Posterior cingulate gyrus (tissue), 11 donors: ENCODE data around the gene CCDC192.

Experiments
- DNase-seq, 10 donors: peaks; one replicate each; pipeline versions ENCODE4 v3.0.0 to v3.0.0-alpha.2; 2020 to 2021; ENCODE audit warnings: mixed read lengths in 3 of 10
- intact Hi-C: fragments of 100-400 bp; cut with DNase I; formaldehyde crosslinking; loops from one replicate; pipeline ENCODE4 v1.15.1; 2023

Gene CCDC192

DNA sequence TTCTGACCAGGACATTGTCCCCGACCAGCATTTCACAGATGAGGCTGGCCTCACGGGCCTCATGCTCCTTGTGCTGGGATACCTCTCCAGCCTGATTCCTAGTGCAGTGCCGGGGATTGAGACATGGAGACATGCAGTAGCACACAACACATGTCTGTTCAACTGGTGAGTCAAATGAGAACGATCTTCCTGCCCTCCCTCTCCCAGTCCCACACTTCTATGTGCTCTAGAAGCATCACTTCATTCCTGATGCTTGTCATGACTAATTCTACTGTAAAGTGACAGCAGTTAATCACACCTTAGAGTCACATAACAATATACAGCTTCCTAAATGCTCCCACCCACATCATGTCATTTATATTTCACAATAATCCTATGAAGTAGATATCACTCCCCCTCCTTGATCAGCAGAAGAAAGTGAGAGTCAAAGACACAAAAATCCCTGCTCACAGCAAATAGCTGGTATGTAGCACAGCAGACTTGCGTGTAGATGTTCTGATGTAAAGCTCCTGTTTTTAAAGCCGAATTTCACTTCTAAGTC lies 101.8 kb downstream of the CCDC192 start:
- intact Hi-C loops = no loop called here
- DNase-seq = no peak

DNA sequence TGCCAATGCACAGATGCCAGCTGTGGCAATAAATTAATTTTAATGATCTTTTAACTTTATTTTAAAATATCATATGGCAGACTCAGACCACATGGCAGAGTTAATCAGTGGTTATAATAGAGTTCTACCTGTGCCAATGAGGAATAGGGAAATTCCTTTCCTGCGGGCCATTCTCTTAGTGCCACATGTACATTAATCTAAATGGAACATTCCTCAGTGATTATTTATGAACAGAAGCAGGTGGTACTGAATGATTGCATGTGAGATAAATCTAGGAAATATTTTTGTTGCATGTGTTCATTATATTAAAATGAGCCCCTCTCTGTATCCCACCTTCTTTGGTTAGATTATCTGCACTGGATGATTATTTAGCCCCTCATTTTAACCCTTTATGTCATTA lies 102.3 kb downstream of the CCDC192 start:
- intact Hi-C loops = no loop called here
- DNase-seq = no peak

DNA sequence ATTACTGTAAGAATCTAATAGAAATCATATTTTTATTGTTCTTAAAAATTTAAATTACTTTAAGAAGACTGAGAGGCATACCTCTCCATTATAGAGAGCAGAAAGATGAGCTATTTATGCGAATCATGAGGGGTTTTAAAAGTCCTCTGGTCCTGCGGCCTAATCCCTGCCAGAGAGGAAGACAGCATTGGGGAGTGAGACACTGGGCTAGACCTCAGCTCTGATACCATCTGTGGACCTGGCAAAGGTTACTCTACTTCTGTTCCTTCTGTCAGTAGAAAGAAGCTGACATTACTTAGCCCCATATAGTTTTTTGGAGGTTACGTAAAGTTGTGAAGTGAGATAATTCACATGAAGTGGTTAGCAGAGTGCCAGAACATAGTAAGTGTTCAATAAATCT lies 103.6 kb downstream of the CCDC192 start:
- intact Hi-C loops = no loop called here

DNA sequence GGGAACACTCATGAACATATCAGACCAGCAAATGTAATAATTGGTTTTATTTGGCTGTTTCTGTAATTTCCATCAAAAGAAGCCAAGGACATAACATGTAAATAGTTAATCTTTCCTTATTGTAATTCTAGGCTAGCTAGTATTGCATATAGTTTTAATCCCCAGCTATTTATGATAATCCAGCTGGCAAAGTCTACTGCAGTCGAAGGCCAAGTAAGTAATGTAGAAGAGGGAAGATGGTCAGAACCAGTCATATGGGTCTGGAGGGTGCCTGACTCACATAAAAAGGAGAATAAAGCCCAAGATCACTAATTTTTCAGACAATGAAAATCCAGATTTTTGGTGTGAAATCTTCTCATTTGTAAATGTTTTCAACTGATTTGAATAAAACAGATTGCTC lies 106.3 kb downstream of the CCDC192 start:
- intact Hi-C loops = no loop called here
- no peak for DNase-seq

More for the DNA sequence above, 103.6 kb downstream of the CCDC192 start:
- DNase-seq = no peak

DNA sequence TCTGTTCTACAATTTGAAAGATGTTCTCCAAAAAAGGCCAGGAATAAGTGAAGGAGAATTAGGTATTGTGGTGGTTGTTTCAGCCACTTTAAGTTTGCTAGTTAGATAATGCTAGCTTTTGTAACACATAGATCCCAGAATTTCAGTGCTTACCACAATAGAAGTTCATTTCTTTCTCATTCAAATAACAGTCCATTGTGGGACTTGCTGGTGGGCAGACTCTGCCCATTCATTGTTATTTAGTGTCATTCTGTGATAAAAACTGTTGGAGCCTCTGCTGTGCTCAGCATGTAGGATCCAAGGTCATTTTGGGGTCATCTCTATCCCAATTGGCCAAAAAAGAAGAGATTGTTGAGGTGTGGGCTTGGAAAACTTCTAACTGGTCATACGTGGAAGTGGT lies 106.8 kb downstream of the CCDC192 start:
- no peak for DNase-seq
- intact Hi-C loops = no loop called here

DNA sequence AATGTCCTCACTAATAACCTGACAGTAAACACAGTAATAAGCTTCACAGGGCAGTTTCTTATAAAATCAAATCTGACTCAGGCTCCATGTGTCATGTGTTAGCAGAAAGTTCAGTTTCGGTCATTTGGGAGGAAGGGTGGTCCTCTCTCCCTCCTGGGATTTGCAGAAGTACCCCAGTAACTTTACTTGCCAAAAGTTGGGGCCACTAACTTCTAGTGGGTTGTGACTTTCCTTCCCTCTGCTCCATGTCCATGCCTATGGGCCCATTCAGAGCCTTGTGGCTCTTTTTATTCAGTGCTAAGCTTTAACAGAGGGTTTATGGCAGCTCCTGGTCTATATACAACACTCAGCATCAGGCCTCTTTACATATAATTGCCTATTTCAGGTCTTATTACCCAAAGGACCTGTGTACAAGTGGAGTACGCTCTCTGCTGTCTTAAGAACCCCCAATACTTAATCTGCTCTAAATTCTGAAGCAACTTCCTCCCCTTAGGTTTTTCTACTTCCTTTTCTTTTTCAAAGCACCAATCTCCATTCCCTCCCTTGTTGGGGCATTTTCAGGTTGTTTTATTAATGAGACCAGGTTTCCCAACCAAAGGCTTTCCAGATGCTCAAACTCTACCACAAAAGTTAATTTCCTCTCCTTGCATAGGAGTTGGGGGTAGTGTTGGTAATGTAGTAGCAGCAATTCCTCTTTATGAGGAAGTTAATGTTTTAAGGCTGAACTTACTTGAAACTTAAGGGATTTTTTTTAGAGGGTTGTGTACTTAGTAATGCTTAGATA lies 107.7 kb downstream of the CCDC192 start:
- intact Hi-C loops = no loop called here
- DNase-seq = no peak

DNA sequence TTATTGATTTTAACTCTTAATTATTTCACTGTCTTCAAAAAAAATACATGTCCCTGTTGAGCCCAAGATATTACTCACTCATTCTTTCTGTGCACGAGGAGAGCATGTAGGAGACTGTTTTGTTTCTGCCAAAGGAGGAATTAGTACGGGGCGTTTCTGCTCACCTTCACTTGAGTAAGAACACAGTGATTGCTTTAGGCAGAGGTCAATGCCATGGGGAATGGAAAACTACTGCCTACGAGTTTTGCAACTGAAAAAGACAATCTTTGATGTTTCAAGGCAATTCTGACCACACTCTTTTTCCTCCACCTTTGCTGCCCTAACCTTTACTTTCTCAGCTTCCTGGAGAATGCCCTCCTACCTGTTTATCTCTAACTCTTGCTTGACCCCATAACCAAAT lies 109.4 kb downstream of the CCDC192 start:
- no peak for DNase-seq
- intact Hi-C loops = no loop called here

DNA sequence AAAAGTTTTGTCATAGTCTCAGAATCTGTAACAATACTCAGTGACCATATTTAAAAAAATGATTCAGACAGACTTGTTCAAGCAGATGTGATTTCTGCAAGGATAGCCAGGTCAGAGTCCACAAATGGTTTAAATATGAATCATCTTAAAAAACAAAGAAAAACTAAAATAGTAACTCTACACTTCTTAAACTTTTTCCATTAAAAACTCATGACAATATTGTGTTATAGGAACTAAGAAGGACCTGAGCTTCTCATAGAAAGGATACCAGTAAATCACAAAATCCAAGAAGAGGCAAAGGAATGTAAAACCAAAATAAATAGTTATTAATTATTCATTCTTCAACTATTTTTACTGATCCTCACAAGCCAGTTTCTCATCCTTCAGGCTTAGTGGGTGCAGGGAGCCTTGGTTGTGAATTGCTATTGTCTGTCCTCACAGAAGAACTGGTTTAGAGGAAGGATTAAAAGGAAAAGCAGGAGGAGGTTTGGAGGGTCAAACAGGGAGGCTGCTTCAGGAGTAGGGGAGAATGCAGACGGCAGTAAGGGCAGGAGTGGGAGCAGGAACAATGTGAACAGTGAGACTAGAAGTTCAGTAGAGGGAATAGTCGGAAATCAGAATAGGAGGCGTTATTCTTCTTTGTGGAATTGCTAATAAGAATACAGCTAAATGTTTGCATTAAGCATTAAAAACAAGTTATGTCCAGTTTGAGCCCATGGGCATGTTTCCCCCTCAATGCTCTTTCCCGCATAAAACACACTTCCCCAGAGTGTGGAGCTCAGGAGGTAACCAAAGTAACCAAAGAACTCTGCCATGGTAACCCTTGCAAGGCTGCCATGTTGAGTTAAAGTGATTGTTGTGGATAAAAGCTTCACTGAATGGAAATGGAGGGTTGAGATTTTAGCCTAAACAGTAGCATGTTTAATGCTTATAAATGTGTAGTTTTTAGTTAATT lies 110.7 kb downstream of the CCDC192 start:
- intact Hi-C loops = no loop called here
- DNase-seq = no peak

DNA sequence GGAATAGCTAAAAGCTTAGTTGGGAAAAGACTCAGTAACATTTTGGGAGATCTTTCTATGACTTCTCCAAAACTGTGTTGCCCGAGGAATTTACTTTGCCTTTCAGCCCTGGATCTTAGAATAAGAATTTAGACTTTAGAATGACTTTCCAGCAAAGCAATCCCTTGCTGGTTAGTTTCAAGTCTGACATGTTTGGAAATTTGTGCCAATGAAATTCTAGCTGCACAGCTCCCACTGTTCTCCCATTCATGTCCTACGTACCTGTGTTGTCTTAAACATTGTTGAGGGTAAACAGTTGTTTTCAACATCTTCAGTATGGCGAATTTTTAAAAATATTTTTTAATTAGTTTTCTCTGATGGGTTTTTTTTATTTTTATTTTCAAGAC lies 111.4 kb downstream of the CCDC192 start:
- intact Hi-C loops = no loop called here
- DNase-seq = no peak

DNA sequence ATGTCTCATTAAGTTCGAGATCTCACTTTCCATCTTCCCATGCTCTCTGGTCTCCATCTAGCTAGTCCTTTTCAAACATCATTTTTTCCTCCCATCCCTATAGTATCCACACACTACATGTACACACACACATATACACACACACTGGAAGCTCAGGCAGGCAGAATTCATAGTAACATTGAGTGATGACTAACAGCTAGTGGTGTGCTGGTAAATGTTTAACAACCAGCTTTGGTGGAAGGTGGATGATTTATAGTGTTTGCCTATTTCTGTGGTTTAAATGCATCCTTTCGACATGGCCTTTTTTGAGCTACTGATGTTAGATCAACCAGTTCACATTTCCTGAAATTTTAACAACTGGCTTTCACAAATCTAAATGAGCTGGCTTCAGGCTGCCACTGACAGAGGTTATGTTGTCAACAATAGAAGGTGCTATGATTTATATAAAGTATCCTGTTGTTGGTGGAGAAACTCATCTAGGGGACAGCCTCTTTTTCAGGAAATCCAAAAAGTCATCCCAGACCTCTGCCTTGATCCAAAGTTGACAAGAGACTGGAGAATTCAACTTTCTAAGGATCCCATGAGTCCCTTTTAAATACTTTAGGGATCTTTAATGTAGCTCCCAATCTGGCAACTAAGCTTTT lies 117.8 kb downstream of the CCDC192 start:
- DNase-seq = no peak
- intact Hi-C loops = no loop called here

DNA sequence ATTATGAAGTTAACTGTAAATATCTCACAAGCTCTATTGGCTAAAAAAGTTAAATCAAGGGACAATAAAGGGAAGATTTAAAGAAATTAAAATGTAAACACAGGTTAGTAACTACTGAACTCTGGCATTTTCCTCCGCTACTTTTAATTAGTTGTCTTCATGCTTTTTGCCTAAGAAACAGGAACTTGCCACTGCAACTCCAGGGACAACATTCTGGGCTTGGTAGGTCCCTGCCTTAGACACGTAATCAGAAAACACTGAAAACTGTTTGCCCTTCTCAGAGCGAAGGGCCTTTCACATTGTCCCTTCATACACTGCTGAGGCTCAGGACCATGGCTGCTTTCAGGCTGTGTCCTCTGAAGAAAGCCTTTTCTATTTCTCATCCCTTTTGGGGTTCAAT lies 118.7 kb downstream of the CCDC192 start:
- no peak for DNase-seq
- intact Hi-C loops = no loop called here

DNA sequence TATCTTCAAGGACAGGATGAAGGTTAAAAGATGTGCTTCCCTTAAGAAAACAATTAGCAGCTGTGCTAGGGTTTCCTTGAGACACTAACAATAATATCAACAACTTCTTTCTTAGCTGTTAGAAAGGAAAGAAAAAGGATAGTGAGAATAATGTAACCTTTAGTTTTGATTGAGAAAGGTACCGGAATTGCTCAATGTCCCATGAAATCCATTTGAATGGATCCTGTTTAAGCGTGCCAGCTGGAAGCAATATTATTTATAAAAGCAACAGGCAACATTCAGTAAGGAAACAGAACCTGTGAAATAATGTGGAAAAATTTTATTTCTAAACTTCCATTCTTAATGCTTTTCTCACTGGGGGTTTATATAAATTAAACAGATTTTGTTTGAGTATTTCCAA lies 120.9 kb downstream of the CCDC192 start:
- intact Hi-C loops = no loop called here
- DNase-seq = no peak

DNA sequence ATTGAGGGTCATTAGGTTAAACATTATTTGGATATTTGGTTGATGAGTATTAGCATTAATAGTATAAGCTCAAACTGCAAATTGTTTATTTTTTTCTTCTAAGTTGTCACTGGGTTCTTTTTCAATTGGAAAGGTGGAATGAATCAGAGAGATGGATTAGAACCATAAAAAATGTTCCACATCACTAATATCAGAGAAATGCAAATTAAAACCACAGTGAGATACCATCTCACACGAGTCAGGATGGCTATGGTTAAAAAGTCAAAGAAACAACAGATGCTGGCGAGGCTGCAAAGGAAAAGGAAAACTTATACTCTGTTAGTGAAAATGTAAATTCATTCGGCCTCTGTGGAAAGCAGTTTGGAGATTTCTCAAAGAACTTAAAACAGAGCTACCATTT lies 122.8 kb downstream of the CCDC192 start:
- no peak for DNase-seq
- intact Hi-C loops = no loop called here

DNA sequence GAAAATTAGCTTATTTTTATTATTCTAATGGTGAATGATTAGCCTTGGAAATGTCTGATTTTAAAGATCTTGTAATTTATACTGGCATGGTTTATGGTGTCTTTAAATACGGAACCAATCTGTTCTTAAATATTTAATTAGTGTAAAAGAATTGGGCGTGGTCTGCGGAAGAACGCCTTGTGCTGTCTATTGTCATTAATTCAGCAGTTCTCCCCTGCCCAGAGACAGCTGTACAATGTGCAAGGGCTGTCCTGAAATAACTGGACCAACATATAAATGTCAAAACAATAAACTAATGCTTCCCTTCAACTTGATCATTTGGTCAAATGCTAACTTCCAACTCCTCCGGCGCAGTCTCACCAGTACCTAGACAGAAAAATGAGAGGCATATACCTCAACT lies 124.3 kb downstream of the CCDC192 start:
- DNase-seq = no peak
- intact Hi-C loops = no loop called here

DNA sequence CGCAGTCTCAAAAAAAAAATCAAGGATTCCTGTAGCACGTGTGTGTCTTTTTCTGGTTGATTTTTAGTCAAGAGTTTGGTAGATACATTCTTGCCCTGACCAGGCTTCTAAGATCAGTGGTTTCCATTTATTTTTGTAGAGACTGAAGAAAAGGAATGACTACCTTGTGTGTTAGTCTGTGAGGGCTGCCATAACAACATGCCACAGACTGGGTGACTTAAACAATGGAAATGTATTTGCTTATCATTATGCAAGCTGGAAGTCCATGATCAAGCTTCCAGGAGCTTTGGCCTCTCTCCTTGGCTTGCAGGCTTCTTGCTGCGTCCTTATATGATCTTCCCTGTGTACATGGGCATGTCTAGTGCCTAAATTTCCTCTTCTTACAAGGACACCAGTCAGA lies 127.0 kb downstream of the CCDC192 start:
- DNase-seq = no peak
- intact Hi-C loops = no loop called here

DNA sequence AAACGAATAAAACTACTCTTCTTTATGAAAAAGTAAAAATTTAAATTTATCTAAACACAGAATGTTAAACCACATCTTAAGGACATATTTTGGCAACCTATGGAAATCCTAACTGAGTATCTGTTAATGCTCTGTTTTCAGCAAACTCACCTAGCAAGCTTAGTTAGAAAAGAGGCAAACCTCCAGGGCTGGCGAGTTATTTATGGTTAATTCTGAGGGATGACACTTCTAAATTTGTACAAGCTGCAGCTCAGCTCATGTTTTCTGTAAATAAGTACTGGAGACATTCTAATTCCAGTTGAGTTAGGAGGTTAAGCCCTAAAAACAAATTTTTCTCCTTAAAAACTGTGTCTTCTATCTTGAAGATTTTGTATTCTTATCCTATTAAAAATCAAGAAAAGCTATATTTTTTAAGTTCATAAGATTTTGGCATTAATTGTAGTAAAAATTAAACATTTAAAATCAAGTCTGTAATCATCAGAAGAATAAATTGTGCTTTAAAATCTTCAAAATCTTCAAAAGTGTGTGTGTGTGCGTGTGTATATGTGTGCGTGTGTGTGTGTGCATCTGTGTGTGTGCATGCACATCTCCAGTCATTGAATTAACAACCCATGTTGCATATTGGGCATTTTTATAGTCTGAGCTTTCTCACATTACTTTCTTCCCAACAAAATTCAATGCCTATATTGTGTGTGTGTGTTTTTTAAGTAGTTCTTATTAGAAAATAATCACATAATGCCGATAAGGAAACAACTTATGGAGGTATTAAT lies 127.8 kb downstream of the CCDC192 start:
- DNase-seq = no peak
- intact Hi-C loops = no loop called here

DNA sequence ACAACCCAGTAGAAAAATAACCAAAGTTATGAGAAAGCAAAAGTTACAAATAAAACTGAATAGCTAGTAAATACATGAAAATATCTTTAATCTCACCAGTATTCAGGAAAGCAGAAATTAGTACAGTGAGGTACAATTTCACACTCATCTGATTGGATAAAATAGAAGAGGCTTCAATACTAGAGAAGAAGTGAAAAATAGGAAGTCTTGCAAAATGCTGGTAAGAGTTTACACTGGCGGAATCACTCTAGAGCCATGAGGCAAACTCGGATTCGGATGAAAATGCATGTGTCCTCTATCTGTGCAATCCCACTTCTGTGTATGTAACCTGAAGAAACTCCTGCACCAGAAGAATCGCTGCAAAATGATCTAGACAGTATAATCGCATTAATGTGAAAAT lies 128.9 kb downstream of the CCDC192 start:
- intact Hi-C loops = no loop called here
- no peak for DNase-seq

DNA sequence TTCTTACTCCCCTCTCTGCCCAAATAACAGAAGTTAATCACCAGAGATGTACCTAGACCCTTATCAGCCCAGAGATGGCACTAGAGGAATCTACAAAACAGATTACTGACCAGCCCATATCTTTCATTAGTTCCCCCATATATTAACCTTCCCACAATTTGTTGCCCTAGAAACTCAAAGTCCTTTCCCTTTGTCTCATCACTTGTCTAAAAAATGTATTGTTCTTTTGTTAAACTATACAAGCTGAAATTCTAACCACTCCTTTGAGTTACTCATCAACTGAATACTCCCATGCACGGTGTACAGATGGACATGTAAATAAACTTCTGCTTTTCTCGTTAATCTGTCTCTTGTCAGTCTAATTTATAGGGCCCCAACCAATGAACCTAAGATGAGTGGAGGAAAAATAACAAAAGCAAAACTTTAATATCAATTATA lies 130.9 kb downstream of the CCDC192 start:
- DNase-seq = no peak

DNA sequence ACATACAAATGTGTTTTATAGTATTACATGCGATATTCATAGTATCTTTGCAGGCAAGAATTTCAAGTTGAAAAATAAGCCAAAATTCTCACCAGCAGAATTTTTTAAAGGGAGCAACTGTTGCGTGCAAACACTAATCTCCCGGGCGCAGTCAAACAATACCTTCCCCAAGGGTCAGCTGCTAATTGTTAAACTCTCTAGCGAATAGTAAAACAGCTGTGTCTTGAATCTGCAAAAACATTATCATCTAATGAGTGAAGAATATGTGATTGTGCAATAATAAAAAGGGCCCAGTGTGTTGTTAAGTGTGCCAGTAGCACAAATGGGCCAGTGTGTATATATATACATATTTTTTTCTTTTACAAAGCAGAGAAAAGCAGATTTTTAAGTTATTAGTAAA lies 131.4 kb downstream of the CCDC192 start:
- intact Hi-C loops = no loop called here
- no peak for DNase-seq

More for the DNA sequence above, 130.9 kb downstream of the CCDC192 start:
- intact Hi-C loops = no loop called here

DNA sequence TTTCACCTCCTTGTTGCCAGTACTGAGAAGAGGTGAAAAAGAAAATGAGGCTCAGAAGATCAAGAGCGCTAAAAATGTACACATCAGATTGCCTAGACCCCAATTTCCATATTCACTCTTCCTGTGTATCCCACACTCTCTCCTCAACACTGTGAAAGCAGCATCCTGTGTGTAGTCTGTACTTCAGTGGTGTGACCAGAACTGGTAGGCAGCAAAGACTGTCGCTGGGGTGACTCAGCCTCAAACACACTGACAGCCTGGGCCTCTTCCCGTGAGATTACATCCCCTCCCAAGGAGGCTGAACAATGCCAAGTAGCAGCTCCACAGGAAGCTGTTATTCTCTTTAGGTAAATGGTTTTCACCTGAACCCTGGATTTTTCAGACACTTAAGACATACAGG lies 135.5 kb downstream of the CCDC192 start:
- intact Hi-C loops = no loop called here
- peak in 1 of 10 donors; percentile 25 for DNase-seq
